DND-41 (cell line): Measurements from ENCODE around the gene PROM2.

Experiments used
- CTCF ChIP-seq: IDR thresholded peaks from 2 replicates; pipeline ENCODE4 v1.5.1; 2012; ENCODE audit warnings: borderline replicate concordance, low read length, moderate library complexity, mild to moderate bottlenecking; ENCODE audit not compliant: poor library complexity, severe bottlenecking; ENCODE audit errors: extremely low read depth
- EZH2 ChIP-seq: IDR thresholded peaks from 3 replicates; pipeline ENCODE4 v1.6.1; 2012; ENCODE audit warnings: borderline replicate concordance, low read depth, mild to moderate bottlenecking, moderate library complexity, low read length, inconsistent platforms; ENCODE audit not compliant: severe bottlenecking

DNA sequence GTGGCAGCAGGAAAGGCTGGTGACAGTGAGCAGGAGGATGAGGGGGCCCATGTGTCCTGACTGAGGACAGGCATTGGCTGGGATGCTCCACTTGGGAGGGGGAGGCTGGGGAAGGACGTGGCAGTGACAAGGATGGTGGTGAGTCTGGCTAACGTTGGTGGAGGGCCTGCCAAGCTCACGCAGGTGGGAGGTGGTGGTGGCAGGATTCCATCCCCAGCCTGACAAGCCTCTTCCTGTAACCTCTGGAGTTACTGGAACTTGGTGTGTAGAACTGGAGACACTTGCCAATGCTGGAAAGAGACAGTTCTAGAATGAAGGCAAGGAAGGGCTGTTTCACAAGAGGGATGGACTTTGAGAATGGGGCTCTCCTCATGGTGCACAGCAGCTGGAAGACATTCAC, 8.2 kb downstream of the PROM2 start:
- TF ChIP-seq CTCF (no peak), EZH2 (no peak)
